ENCODE results near the gene NAALAD2.

- no peak for TF ChIP-seq POLR2A (IDR thresholded peaks at IDR 0.05)
- no peak for TF ChIP-seq CTCF (IDR thresholded peaks at IDR 0.05)
Observed at GRCh38 chr11:90100431-90100830, 34.0 kb upstream of the NAALAD2 start.
